K562 (cell line): ENCODE measurements around the gene TTC39A. TPM values are rescaled to one million over a fixed set of nuclear protein-coding genes. Genes with fewer than 3 reads are reported as not detected.

Source experiments
- ARID1B ChIP-seq: fragments of 450-650 bp; IDR thresholded peaks from 2 replicates; pipeline ENCODE4 v1.6.1; 2016; ENCODE audit warnings: antibody characterized with exemption, mild to moderate bottlenecking, inconsistent platforms
- BRD9 ChIP-seq: fragments of 450-650 bp; IDR thresholded peaks from 2 replicates; pipeline ENCODE4 v1.6.1; 2018; ENCODE audit warnings: low read depth; ENCODE audit not compliant: partially characterized antibody
- CBFA2T3 ChIP-seq: fragments of 450-650 bp; IDR thresholded peaks from 2 replicates; pipeline ENCODE4 v1.6.1; 2017
- CEBPB ChIP-seq: fragments of 450-650 bp; IDR thresholded peaks from 2 replicates; pipeline ENCODE4 v1.6.1; 2016; ENCODE audit warnings: missing genetic modification characterization, missing compliant biosample characterization
- CREBBP ChIP-seq: IDR thresholded peaks from one replicate; pipeline ENCODE4 v1.6.1; 2012; ENCODE audit warnings: low read depth, mild to moderate bottlenecking, control low read depth, inconsistent platforms, low read length
- CTBP1 ChIP-seq: fragments of 450-650 bp; IDR thresholded peaks from 2 replicates; pipeline ENCODE4 v1.6.1; 2016; ENCODE audit warnings: borderline replicate concordance
- RNF2 ChIP-seq: sonication (generic); IDR thresholded peaks from 2 replicates; pipeline ENCODE4 v1.6.1; 2016
- SUPT5H ChIP-seq: fragments of 450-650 bp; IDR thresholded peaks from 2 replicates; pipeline ENCODE4 v1.6.1; 2016
- TBL1XR1 ChIP-seq, 2 experiments: IDR thresholded peaks; 2 replicates each; pipeline ENCODE4 v1.6.1; 2012; ENCODE audit warnings: improper control_type of control experiment in 2 of 2, low read length in 2 of 2, mild to moderate bottlenecking in 1 of 2
- TEAD4 ChIP-seq, 2 experiments: sonication (generic) in 1 of 2; formaldehyde crosslinking in 1 of 2; IDR thresholded peaks; 2 replicates each; pipeline versions ENCODE4 v1.6.1 to v1.8.0; 2012 to 2022; ENCODE audit warnings: borderline replicate concordance in 1 of 2, inconsistent platforms in 1 of 2, low read length in 1 of 2, mild to moderate bottlenecking in 1 of 2, missing genetic modification reagents in 1 of 2
- ZNF77 ChIP-seq: fragments of 250-450 bp; sonication (Bioruptor Pico); IDR thresholded peaks from 2 replicates; pipeline ENCODE4 v1.5.0; 2020
- polyA plus RNA-seq, 8 experiments: library from polyadenylated mRNA; depleted of rRNA in 4 of 8; stranded (reverse) in 5 of 8; unstranded in 3 of 8; fragments of >200 nt; fragmentation: Nextera tagmentation in 2 of 8; fragmentation: Illumina TruSeq in 1 of 8; extraction: Ambion mirVana in 2 of 8; extraction: Trizol in 1 of 8; gene quantifications; 2 replicates each; pipeline versions ENCODE4 v1.2.1 to v1.2.3, GENCODE V29; 2011 to 2014; ENCODE audit warnings: inconsistent platforms in 1 of 8, missing spikeins in 1 of 8
- total RNA-seq, 7 experiments: library from RNA; depleted of rRNA in 6 of 7; stranded (reverse); fragments of >200 nt in 6 of 7; fragmentation: Illumina TruSeq in 2 of 7; extraction: Trizol in 2 of 7; gene quantifications; 2 replicates each; pipeline versions ENCODE4 v1.2.1 to v1.2.3, GENCODE V29; 2011 to 2021; ENCODE audit warnings: low replicate concordance in 1 of 7
- TF ChIP-seq, protein P1 (sequence below): sonication (generic); formaldehyde crosslinking; IDR thresholded peaks from 2 replicates; pipeline ENCODE4 v1.8.1; 2023; ENCODE audit warnings: mild to moderate bottlenecking, missing genetic modification reagents, moderate library complexity

Gene TTC39A
- total and polyA plus RNA-seq, 9 of the 15 experiments (the other 6 are each of a cell fraction or from before 2014, with no cell fraction given) = 0.18 to 0.82 (median 0.35) TPM

DNA sequence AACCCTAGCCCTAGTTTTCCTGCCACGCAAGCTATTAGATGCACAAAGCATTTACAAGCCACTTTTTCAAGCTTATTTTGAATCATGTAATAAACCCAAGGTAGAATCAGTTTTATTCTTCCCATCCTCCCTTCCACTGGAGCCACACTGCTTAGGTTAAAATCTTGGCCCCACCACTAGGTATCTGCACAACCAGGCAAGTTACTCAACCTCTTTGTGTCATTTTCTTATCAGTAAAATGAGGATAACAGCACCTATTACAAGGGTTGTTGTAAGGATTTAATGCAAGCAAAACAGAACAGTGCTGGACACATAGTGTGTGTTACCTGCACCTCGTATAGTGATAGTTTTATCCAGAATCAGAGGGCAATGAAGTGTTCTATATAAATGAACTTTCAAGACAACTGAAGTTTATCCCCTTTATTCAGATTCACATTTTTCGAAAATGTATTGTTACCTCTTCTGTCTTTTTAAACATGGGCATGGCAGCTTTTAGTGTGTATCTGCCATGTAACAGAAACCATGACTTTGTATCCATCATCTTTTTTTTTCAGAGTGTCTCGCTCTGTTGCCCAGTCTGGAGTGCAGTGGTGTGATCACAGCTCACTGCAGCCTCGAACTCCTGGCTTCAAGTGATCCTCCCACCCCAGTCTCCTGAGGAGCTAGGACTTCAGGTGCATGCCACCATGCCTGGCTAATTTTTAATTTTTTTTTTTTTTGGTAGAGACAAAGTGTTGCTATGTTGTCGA lies 17.2 kb upstream of the TTC39A start (continued):
- TF ChIP-seq, protein P1, sequence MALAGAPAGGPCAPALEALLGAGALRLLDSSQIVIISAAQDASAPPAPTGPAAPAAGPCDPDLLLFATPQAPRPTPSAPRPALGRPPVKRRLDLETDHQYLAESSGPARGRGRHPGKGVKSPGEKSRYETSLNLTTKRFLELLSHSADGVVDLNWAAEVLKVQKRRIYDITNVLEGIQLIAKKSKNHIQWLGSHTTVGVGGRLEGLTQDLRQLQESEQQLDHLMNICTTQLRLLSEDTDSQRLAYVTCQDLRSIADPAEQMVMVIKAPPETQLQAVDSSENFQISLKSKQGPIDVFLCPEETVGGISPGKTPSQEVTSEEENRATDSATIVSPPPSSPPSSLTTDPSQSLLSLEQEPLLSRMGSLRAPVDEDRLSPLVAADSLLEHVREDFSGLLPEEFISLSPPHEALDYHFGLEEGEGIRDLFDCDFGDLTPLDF = no peak
- TF ChIP-seq CTBP1 (no peak), ZNF77 (CRISPR knock-in tag) (no peak), TBL1XR1 (IDR thresholded peaks at IDR 0.05; ENCODE audit: low read length in 2 of 2) (no peak), SUPT5H (0 out of 2 replicates have a peak, but pooled peaks have one; percentile 33), CBFA2T3 (peak; percentile 70), CREBBP (no peak), TEAD4 (IDR thresholded peaks at IDR 0.05; ENCODE audit: low read length) (peak; percentile 49; the same call in 1 of the 2 replicates), TEAD4 (CRISPR knock-in tag; IDR thresholded peaks at IDR 0.05; ENCODE audit: borderline replicate concordance) (no peak), ARID1B (0 out of 2 replicates have a peak, but pooled peaks have one; percentile 27), BRD9 (no peak), RNF2 (no peak), CEBPB (tag) (peak; percentile 64; the same call in 1 of the 2 replicates)
